ENCODE results near the gene CARS1.
A peak's percentile ranks its signal among the peaks of the same experiment; 100 is the strongest.

CARS1 gene

DNA sequence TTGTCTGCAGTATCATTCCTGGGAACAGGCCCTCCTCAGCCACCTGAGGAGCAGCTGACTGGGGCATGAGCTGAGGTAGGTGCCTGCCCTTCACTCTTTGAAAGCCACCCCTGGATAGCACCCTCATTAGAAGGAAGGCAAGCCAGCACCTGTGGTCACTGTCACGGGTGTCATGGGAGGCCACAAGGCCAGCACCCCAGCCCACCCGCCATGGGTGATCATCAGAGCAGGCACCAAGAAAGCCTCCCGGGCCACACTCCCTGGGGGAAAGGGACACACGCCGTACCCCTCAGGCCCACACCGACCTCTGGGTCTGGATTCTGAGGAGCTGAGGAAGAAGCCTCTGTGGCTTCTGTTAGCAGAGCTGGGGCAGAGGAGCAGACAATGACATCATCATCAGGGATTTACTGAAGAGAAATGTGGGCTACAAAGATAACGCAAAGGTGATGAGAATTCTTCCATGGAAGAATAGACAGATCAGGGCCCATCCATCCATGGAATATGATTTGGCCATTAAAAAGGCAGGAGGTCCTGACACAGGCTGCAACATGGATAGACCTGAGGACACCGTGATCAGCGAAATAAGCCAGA lies 48.4 kb downstream of the CARS1 start:
- no peak for DNase-seq (ENCODE audit: low spot score)

GRCh38 chr11:3007404-3008010 lies 49.7 kb downstream of the CARS1 start:
- DNase-seq (ENCODE audit: low spot score) = no peak

- DNase-seq (ENCODE audit: low spot score) = peak; percentile 64
These were observed 50.5 kb downstream of the CARS1 start for GRCh38 chr11:3006505-3007260.

DNA sequence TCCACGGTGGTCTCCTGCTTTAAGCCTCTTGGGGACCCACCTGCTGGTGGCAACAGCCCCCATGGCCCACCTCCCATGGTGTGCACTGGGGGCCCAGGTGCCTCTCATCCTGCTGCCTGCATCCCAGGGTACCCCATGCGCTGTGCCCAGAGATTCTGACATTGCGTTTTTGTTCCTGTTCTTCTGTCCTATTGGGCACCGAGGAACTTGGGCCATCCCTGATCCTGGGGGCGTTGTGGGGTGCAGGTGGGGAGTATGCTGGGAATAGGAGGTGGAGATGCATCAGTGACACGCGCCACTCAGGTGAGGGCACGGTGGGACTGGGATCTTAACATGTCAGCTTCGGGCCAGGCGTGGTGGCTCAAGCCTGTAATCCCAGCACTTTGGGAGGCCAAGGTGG lies 52.7 kb downstream of the CARS1 start:
- no peak for DNase-seq (ENCODE audit: low spot score)

- no peak for DNase-seq (ENCODE audit: low spot score)
These were observed 53.6 kb downstream of the CARS1 start for GRCh38 chr11:3003396-3004231.

DNA sequence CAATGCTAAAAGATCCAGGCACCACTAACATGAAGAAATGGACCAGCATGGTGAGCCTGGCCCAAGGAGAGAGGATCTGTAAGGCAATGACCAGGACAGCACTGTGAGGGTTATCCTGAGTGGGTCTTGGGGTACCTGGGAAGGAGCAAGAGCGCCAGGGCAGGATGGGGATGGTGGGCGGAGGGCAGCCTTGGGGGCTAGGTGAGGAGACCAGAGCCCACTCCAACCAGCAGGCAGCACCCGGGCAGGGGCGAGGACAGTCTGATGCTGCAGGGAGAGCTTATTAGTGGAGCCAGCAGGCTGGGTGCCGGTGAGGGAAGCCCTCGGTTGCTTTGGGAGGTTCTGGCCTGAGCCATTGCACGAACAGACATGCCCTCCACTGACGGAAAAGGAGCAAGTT lies 54.4 kb downstream of the CARS1 start:
- no peak for DNase-seq (ENCODE audit: low spot score)

GRCh38 chr11:3002351-3002861 lies 54.8 kb downstream of the CARS1 start:
- DNase-seq (ENCODE audit: low spot score) = no peak

- peak; percentile 85 for DNase-seq (ENCODE audit: low spot score)
These were observed 55.7 kb downstream of the CARS1 start for GRCh38 chr11:3001496-3001895.

- peak; percentile 98 for DNase-seq (ENCODE audit: low spot score)
These were observed 56.9 kb downstream of the CARS1 start for GRCh38 chr11:3000032-3000961.

GRCh38 chr11:2999464-2999998 lies 57.7 kb downstream of the CARS1 start:
- no peak for DNase-seq (ENCODE audit: low spot score)

- DNase-seq (ENCODE audit: low spot score) = no peak
These were observed 59.0 kb downstream of the CARS1 start for GRCh38 chr11:2998073-2998850.

DNA sequence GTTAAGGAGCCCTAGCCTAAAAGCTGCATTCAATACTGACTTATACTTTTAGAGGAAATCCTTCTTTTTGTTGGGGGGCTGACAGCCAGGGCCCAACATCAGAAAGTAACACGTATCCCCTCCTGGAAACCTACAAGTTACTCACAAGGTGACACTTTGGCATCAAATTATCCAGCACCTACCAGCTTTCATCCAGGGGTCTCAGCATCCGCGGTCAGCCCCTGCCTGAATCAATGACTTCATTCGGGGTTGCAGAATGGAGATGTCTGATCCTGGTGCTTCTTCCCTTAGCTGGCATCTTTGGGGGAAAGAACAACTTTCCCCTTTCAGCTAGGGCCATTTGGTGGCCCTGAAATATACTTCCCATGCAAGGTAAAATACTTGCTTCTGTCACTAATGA lies 59.8 kb downstream of the CARS1 start:
- no peak for DNase-seq (ENCODE audit: low spot score)

GRCh38 chr11:2996976-2997375 lies 60.2 kb downstream of the CARS1 start:
- no peak for DNase-seq (ENCODE audit: low spot score)

DNA sequence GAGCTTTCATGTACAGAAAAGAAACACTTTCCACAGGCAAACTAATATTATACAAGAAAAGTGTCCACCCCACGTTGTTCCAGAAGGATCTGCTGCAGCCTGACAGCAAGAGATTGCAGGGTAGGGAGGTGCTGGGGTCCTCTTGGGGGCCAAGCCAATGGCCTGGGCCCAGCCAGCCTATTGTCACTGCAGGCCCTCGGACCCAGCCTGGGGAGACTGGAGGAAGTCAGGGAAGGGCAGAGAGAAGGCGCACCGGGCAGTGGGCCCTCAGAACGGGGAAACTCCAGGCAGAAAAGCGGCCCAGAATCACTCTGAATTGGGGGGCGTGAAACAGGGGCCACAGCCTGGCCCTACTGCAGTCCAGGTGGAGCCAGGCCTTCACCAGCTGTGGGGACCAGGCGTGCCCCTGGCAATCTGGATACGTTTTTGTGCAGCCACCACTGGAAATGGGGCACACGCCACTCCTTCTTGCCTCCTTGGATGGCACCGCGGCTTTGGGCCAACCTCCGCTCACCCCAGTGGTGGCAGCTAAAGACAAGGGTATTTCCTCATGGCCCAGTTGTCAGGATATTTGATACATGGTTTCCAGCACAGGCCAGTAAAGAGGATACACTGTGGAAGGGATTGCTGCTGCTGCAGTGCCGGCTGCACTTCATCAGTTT lies 61.2 kb downstream of the CARS1 start:
- DNase-seq (ENCODE audit: low spot score) = no peak

- no peak for DNase-seq (ENCODE audit: low spot score)
These were observed 62.1 kb downstream of the CARS1 start for GRCh38 chr11:2995031-2995561.

DNA sequence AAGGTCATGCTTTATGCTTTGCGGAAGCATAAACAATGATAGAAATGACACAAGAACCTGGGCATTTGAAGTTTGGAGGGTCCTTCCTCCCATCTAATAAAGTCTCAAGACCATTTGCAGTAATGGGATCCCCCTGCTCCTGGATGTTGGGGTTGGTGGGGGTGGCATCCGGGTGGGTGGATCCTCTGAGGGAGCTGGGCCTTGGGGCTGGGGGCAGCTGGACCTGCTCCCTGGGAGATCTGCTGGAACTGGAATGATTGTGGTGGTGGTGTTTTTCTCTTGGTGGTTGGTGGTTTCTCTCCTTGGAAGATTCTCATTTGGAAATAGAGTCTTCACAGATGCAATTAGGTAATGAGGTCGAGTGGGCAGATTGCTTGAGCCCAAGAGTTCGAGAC lies 62.9 kb downstream of the CARS1 start:
- DNase-seq (ENCODE audit: low spot score) = no peak

DNA sequence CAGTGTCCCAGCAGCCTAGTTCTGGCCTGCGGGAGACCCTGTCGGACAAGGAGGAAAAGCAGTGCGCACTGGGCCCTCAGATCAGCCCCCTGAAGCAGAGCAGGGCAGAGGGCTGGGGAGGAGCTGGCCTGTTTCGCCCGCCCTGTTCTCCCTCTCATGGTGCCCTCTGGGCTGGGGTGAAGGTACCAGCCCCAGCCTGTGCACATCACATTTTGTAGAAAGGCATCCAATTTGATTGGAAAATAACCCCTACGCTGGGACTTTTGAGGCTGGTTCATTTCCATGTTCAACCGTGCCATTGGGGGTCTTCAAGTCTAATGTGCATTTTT lies 64.3 kb downstream of the CARS1 start:
- DNase-seq (ENCODE audit: low spot score) = no peak

DNA sequence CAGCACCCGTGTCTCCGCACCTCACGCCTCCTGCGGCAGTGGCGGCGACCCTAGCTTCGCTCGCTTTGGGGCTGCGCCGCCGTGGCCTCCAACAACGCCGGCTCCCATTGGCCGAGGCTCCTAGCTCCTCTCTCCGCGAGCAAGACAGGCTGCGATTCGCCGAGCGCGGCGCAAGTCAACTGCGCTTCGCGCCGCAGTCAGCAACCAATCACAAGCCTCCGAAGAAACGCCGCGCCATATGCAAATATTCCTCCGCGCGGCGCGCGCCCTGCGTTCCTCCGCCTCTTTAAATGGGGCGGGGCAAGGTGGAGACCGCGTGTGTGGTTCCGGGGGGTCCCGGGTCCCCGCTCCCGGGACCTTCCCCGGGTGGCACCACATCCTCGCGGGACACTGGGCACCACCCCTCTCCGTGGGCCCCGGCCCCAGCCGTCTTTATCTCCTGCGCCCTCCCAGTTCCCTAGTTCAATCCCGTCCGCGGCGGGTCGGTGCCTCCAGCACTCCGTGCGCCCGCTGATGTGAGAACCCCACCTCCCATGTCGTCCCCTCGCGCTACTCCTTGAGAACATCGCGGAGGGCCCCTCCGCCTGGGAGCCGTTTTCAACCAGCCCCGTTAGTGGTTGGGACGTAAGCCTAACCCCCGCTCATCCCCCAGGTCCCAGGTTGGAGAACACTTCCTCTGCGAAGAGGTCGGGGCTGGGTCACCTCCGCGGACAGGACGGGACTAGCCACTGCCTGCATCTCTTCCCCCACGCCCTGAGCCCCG lies 64.8 kb downstream of the CARS1 start, which contains the start of gene NAP1L4:
TSS of gene NAP1L4 (minus strand) at position 96 of the 763 bp plus-strand sequence. CDS start 13,109 bp downstream, outside the sequence.
- peak; percentile 94 for DNase-seq (ENCODE audit: low spot score)
